Ishikawa (cell line): ENCODE results near the gene RALGPS1.

Experiments used
- CEBPB ChIP-seq: IDR thresholded peaks from 2 replicates; pipeline ENCODE4 v1.6.1; 2012
- CREB1 ChIP-seq: IDR thresholded peaks from 2 replicates; pipeline ENCODE4 v1.6.1; 2012; ENCODE audit warnings: low read depth
- EGR1 ChIP-seq: IDR thresholded peaks from 2 replicates; pipeline ENCODE4 v1.6.1; 2012
- EP300 ChIP-seq: IDR thresholded peaks from 2 replicates; pipeline ENCODE4 v1.6.1; 2012; ENCODE audit warnings: borderline replicate concordance
- FOXM1 ChIP-seq: IDR thresholded peaks from 2 replicates; pipeline ENCODE4 v1.6.1; 2012; ENCODE audit warnings: low read depth, borderline replicate concordance
- NFIC ChIP-seq: IDR thresholded peaks from 2 replicates; pipeline ENCODE4 v1.6.1; 2012
- RAD21 ChIP-seq: IDR thresholded peaks from 2 replicates; pipeline ENCODE4 v1.6.1; 2012; ENCODE audit warnings: low read depth
- REST ChIP-seq: IDR thresholded peaks from 2 replicates; pipeline ENCODE4 v1.6.1; 2012; ENCODE audit warnings: low read depth, mild to moderate bottlenecking
- TAF1 ChIP-seq: IDR thresholded peaks from 2 replicates; pipeline ENCODE4 v1.6.1; 2012; ENCODE audit warnings: low read depth, mild to moderate bottlenecking
- TCF12 ChIP-seq: IDR thresholded peaks from 2 replicates; pipeline ENCODE4 v1.6.1; 2012; ENCODE audit warnings: low read depth
- TEAD4 ChIP-seq: IDR thresholded peaks from 2 replicates; pipeline ENCODE4 v1.6.1; 2012
- YY1 ChIP-seq: IDR thresholded peaks from 2 replicates; pipeline ENCODE4 v1.6.1; 2012; ENCODE audit warnings: low read depth
- ZBTB7A ChIP-seq: IDR thresholded peaks from 2 replicates; pipeline ENCODE4 v1.6.1; 2012; ENCODE audit warnings: low read depth
- TF ChIP-seq, protein P1 (sequence below): IDR thresholded peaks from 2 replicates; pipeline ENCODE4 v1.6.1; 2012
- TF ChIP-seq, protein P2 (sequence below): IDR thresholded peaks from 2 replicates; pipeline ENCODE4 v1.6.1; 2012

The RALGPS1 gene

DNA sequence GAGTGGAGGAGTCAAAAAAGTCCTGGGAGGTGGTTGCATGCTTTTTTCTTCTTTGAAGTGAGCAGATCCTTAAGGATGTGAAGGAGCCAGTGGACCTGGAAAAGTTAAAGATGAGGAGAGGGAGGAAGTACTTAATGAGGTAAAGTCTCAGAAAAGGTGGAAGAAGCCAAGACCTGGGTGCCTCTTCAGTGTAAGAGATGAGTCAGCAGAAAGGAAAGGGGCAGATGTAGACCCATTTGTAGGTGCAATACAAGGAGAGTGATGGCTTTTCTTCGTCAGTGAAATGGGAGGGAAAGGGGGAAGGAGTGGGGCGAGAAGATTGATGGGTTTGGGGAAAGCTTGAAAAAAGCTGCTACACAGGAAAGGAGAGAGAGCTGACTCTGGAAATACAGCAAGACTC lies 124.9 kb downstream of the RALGPS1 start:
- TF ChIP-seq, protein P1, sequence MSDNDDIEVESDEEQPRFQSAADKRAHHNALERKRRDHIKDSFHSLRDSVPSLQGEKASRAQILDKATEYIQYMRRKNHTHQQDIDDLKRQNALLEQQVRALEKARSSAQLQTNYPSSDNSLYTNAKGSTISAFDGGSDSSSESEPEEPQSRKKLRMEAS = no peak
- TF ChIP-seq TCF12 = no peak
- TF ChIP-seq FOXM1 = no peak
- TF ChIP-seq CREB1 = no peak
- TF ChIP-seq ZBTB7A = no peak
- TF ChIP-seq TEAD4 = no peak
- no peak for TF ChIP-seq EGR1
- no peak for TF ChIP-seq REST
- no peak for TF ChIP-seq EP300
- TF ChIP-seq, protein P2, sequence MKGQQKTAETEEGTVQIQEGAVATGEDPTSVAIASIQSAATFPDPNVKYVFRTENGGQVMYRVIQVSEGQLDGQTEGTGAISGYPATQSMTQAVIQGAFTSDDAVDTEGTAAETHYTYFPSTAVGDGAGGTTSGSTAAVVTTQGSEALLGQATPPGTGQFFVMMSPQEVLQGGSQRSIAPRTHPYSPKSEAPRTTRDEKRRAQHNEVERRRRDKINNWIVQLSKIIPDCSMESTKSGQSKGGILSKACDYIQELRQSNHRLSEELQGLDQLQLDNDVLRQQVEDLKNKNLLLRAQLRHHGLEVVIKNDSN = no peak
- no peak for TF ChIP-seq CEBPB
- no peak for TF ChIP-seq NFIC
- TF ChIP-seq TAF1 = no peak
- no peak for TF ChIP-seq YY1
- TF ChIP-seq RAD21 = no peak

DNA sequence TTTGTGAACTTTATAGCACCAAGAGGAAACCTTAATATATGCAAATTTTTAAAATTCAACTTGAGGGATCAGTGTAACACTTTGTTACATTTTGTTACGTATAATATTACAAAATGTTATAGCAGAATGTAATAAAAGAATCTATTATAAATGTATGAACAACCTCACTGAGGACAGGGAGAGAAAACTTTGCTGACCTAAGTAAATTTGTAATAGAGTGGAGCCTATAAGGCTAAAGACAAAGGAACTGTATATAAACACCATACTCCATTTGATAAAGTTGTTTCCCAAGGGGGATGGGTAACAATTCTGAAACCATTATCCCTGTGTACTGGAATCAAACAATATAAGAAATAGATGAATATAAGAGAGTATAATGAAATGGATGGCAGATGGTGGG lies 130.6 kb downstream of the RALGPS1 start:
- TF ChIP-seq RAD21 = no peak

DNA sequence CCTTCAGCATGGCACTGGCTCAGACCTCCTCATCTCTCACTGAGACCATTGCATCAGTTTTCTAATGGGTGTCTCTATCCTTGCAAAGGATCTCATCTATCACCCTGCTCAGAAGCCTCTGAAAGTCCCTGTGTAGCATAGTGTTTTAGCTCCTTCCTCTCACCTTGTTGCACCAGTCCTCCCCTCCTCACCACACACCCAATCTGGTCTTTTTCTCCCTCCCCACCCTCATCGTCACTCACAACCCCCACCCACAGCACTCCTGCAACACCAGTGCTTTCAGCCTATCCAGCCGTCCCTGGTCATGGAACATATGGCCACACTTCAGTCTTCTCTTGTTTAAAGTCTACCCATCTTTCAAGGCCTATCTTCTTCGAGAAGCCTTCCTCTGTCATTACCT lies 133.4 kb downstream of the RALGPS1 start:
- TF ChIP-seq EGR1 = no peak
- TF ChIP-seq TEAD4 = no peak
- TF ChIP-seq, protein P1 = no peak
- TF ChIP-seq YY1 = no peak
- TF ChIP-seq FOXM1 = no peak
- TF ChIP-seq NFIC = no peak
- TF ChIP-seq EP300 = no peak
- no peak for TF ChIP-seq REST
- no peak for TF ChIP-seq TCF12
- TF ChIP-seq CREB1 = no peak
- TF ChIP-seq ZBTB7A = no peak
- TF ChIP-seq TAF1 = no peak
- TF ChIP-seq RAD21 = no peak
- TF ChIP-seq, protein P2 = no peak
- TF ChIP-seq CEBPB = no peak

- TF ChIP-seq REST (no peak), CREB1 (no peak), ZBTB7A (no peak), RAD21 (no peak), EGR1 (no peak), EP300 (no peak), TCF12 (no peak), TAF1 (no peak), NFIC (no peak), YY1 (no peak), CEBPB (no peak), TEAD4 (no peak), FOXM1 (no peak)
- TF ChIP-seq, protein P2 = no peak
- TF ChIP-seq, protein P1 = no peak
Measured at GRCh38 chr9:127049044-127049443, 134.5 kb downstream of the RALGPS1 start.
